ENCODE results near the gene SNTG2.
A peak's percentile ranks its signal among the peaks of the same experiment; 100 is the strongest.
"Not testable (repeated sequence)": the region's sequence is repeated elsewhere in the genome, so short reads cannot be mapped to it uniquely, and the experiment has no call there.

Gene SNTG2

GRCh38 chr2:1350111-1350510 is 399.5 kb downstream of the SNTG2 start:
- DNase-seq = no peak

GRCh38 chr2:1353124-1353523 is 402.5 kb downstream of the SNTG2 start:
- DNase-seq = no peak

GRCh38 chr2:1353543-1353942 is 402.9 kb downstream of the SNTG2 start:
- DNase-seq = no peak

- DNase-seq = no peak
These were observed 409.5 kb downstream of the SNTG2 start for GRCh38 chr2:1360144-1360543.

GRCh38 chr2:1360557-1361250 is 410.1 kb downstream of the SNTG2 start:
- DNase-seq = no peak

- no peak for DNase-seq
These were observed 412.7 kb downstream of the SNTG2 start for GRCh38 chr2:1363367-1363766.

GRCh38 chr2:1366546-1367134 is 416.0 kb downstream of the SNTG2 start:
- peak; percentile 34 for DNase-seq

- no peak for DNase-seq
These were observed 417.0 kb downstream of the SNTG2 start for GRCh38 chr2:1367601-1368000.

GRCh38 chr2:1369905-1370304 is 419.3 kb downstream of the SNTG2 start:
- DNase-seq = no peak

- no peak for DNase-seq
These were observed 419.8 kb downstream of the SNTG2 start for GRCh38 chr2:1370461-1370860.

GRCh38 chr2:1371082-1371481 is 420.4 kb downstream of the SNTG2 start:
- no peak for DNase-seq

- no peak for DNase-seq
These were observed 423.2 kb downstream of the SNTG2 start for GRCh38 chr2:1373830-1374229.

GRCh38 chr2:1374287-1374686 is 423.6 kb downstream of the SNTG2 start:
- no peak for DNase-seq

- DNase-seq = no peak
These were observed 425.1 kb downstream of the SNTG2 start for GRCh38 chr2:1375794-1376193.

GRCh38 chr2:1377473-1377872 is 426.8 kb downstream of the SNTG2 start:
- no peak for DNase-seq

- DNase-seq = no peak
These were observed 428.0 kb downstream of the SNTG2 start for GRCh38 chr2:1378456-1379150.

GRCh38 chr2:1381644-1382043 is 431.0 kb downstream of the SNTG2 start:
- no peak for DNase-seq

GRCh38 chr2:1387954-1388725 is 437.5 kb downstream of the SNTG2 start:
- not testable (repeated sequence) for DNase-seq

GRCh38 chr2:1390118-1390517 is 439.5 kb downstream of the SNTG2 start:
- DNase-seq = not testable (repeated sequence)

GRCh38 chr2:1393321-1393720 is 442.7 kb downstream of the SNTG2 start:
- DNase-seq = no peak

- no peak for DNase-seq
These were observed 444.2 kb downstream of the SNTG2 start for GRCh38 chr2:1394709-1395408.

- DNase-seq = no peak
These were observed 446.7 kb downstream of the SNTG2 start for GRCh38 chr2:1397350-1397749.

GRCh38 chr2:1398191-1398590 is 447.5 kb downstream of the SNTG2 start:
- DNase-seq = no peak

All from NCI-H1048 (cell line).